MM.1S (cell line): ENCODE measurements around the gene SMIM14.

Source experiments
- CTCF ChIP-seq: fragments of 300-600 bp; sonication (generic); IDR thresholded peaks from 2 replicates; pipeline ENCODE4 v1.5.1; 2016; ENCODE audit warnings: antibody characterized with exemption, low read length, mixed read lengths
- EZH2 ChIP-seq: fragments of 300-600 bp; sonication (generic); optimal IDR thresholded peaks from 2 replicates; pipeline ENCODE3; 2017; ENCODE audit warnings: low read depth, mild to moderate bottlenecking, antibody characterized with exemption, low read length, mixed read lengths

GRCh38 chr4:39505581-39505980 is 133.1 kb downstream of the SMIM14 start:
- TF ChIP-seq CTCF: no peak
- TF ChIP-seq EZH2: no peak
